HCT116 (cell line): ENCODE measurements around the gene IGFBP2. TPM values are rescaled to one million over a fixed set of nuclear protein-coding genes. Genes with fewer than 3 reads are reported as not detected.
A peak's percentile ranks its signal among the peaks of the same experiment; 100 is the strongest.

Experiments used
- ATAC-seq: fragments of 200-7000 bp; cut with Tn5 transposase; 2 replicates; pipeline ENCODE4 v1.9.1; 2020; ENCODE audit warnings: mild to moderate bottlenecking, moderate library complexity
- BruUV-seq: library from RNA; stranded (reverse); fragments of 400-500 nt; replicated peaks from 2 replicates; lab custom pipeline; 2021; lab: Mats Ljungman, UMichigan
- CTCF ChIA-PET: fragments of 300-600 bp; sonication (Branson Sonifier 250); formaldehyde crosslinking; loops from one replicate; lab custom pipeline; 2021; ENCODE audit warnings: antibody characterized with exemption; lab: Charles Lee
- POLR2A ChIA-PET: fragments of 300-600, 350-600 bp; sonication (Branson Sonifier 250); formaldehyde crosslinking; loops from one replicate; lab custom pipeline; 2021; ENCODE audit warnings: antibody characterized with exemption; lab: Charles Lee
- RAD21 ChIA-PET, 2 experiments: fragments of 300-600 bp; sonication (Branson Sonifier 250); formaldehyde crosslinking; loops; one replicate each; lab custom pipeline; 2023; ENCODE audit warnings: low total read pairs in 2 of 2; ENCODE audit not compliant: uncharacterized antibody in 2 of 2, unreplicated experiment in 2 of 2, low non-redundant PET in 1 of 2; lab: Charles Lee
- DNase-seq: peaks from one replicate; pipeline ENCODE4 v3.0.0-alpha.2; 2010; ENCODE audit warnings: low read depth, low spot score
- H2AFZ ChIP-seq: fragments of 200-600 bp; shearing (Covaris generic), sonication (generic); 2 replicates; pipeline ENCODE4 v1.6.1; 2017; ENCODE audit warnings: low read depth, mixed run types, mixed read lengths, antibody characterized with exemption, low read length; ENCODE audit not compliant: poor library complexity, severe bottlenecking
- H3K27ac ChIP-seq: 2 replicates; pipeline ENCODE4 v1.5.1; 2012; ENCODE audit warnings: low read depth, low read length
- H3K27me3 ChIP-seq: fragments of 200-600 bp; sonication (generic); 2 replicates; pipeline ENCODE4 v1.6.1; 2016; ENCODE audit warnings: mixed run types, low read length, mixed read lengths; ENCODE audit not compliant: insufficient read depth
- H3K36me3 ChIP-seq, 2 experiments: fragments of 200-500 bp in 1 of 2; fragments of 200-600 bp in 1 of 2; sonication (Bioruptor generic) in 1 of 2; sonication (generic) in 1 of 2; 2 replicates each; pipeline versions ENCODE4 v1.5.1 to v1.6.1; 2014 to 2016; ENCODE audit warnings: low read length in 2 of 2, inconsistent platforms in 1 of 2, mixed read lengths in 1 of 2, mixed run types in 1 of 2; ENCODE audit not compliant: insufficient read depth in 2 of 2, control insufficient read depth in 1 of 2
- H3K4me1 ChIP-seq, 2 experiments: fragments of 200-600 bp in 1 of 2; sonication (generic) in 1 of 2; 2 replicates each; pipeline versions ENCODE4 v1.5.1 to v1.6.1; 2012 to 2017; ENCODE audit warnings: low read length in 2 of 2, inconsistent platforms in 1 of 2, mild to moderate bottlenecking in 1 of 2, mixed read lengths in 1 of 2, mixed run types in 1 of 2, moderate library complexity in 1 of 2; ENCODE audit not compliant: insufficient read depth in 2 of 2, control insufficient read depth in 1 of 2
- H3K4me2 ChIP-seq: fragments of 200-600 bp; sonication (generic); 2 replicates; pipeline ENCODE4 v1.6.1; 2017; ENCODE audit warnings: mixed run types, low read length, mixed read lengths
- H3K4me3 ChIP-seq, 2 experiments: fragments of 200-600 bp in 1 of 2; sonication (generic) in 1 of 2; replicated peaks in 1 of 2; 2 replicates each; pipeline ENCODE4 v1.5.1; 2011 to 2016; ENCODE audit warnings: low read length in 2 of 2, control low read depth in 1 of 2, low read depth in 1 of 2, mild to moderate bottlenecking in 1 of 2, mixed read lengths in 1 of 2, mixed run types in 1 of 2
- H3K79me2 ChIP-seq: fragments of 200-600 bp; sonication (generic); 2 replicates; pipeline ENCODE4 v1.6.1; 2017; ENCODE audit warnings: mild to moderate bottlenecking, mixed run types, low read length, moderate library complexity, mixed read lengths; ENCODE audit not compliant: insufficient read depth
- H3K9ac ChIP-seq: fragments of 200-600 bp; sonication (generic); 2 replicates; pipeline ENCODE4 v1.6.1; 2016; ENCODE audit warnings: low read length, mixed read lengths
- H3K9me2 ChIP-seq: fragments of 200-600 bp; sonication (generic), shearing (Covaris generic); 2 replicates; pipeline ENCODE4 v1.6.1; 2017; ENCODE audit warnings: mixed run types, mild to moderate bottlenecking, moderate library complexity; ENCODE audit not compliant: insufficient read depth
- H3K9me3 ChIP-seq, 2 experiments: fragments of 200-500 bp in 1 of 2; fragments of 200-600 bp in 1 of 2; sonication (Bioruptor generic) in 1 of 2; sonication (generic) in 1 of 2; 2 replicates each; pipeline ENCODE4 v1.6.1; 2014 to 2017; ENCODE audit warnings: low read length in 2 of 2, mixed read lengths in 2 of 2, inconsistent platforms in 1 of 2, low read depth in 1 of 2, mild to moderate bottlenecking in 1 of 2, mixed run types in 1 of 2, moderate library complexity in 1 of 2; ENCODE audit not compliant: control insufficient read depth in 1 of 2, insufficient read depth in 1 of 2
- H4K20me1 ChIP-seq: fragments of 200-600 bp; sonication (generic), shearing (Covaris generic); 2 replicates; pipeline ENCODE4 v1.6.1; 2017; ENCODE audit warnings: mixed run types, mild to moderate bottlenecking, moderate library complexity; ENCODE audit not compliant: insufficient read depth
- CEBPB ChIP-seq: IDR thresholded peaks from 2 replicates; pipeline ENCODE4 v1.6.1; 2012; ENCODE audit warnings: low read depth
- EGR1 ChIP-seq: IDR thresholded peaks from 2 replicates; pipeline ENCODE4 v1.6.1; 2012; ENCODE audit warnings: low read depth
- ELF1 ChIP-seq: IDR thresholded peaks from 2 replicates; pipeline ENCODE4 v1.6.1; 2012; ENCODE audit warnings: low read depth, borderline replicate concordance
- EZH2 ChIP-seq: fragments of 200-600 bp; sonication (generic); IDR thresholded peaks from 2 replicates; pipeline ENCODE4 v1.6.1; 2017; ENCODE audit warnings: antibody characterized with exemption, mixed run types
- FOSL1 ChIP-seq: IDR thresholded peaks from 2 replicates; pipeline ENCODE4 v1.6.1; 2012; ENCODE audit warnings: low read depth
- JUND ChIP-seq: IDR thresholded peaks from 2 replicates; pipeline ENCODE4 v1.6.1; 2012
- MAX ChIP-seq: IDR thresholded peaks from 2 replicates; pipeline ENCODE4 v1.6.1; 2012
- POLR2A ChIP-seq: IDR thresholded peaks from 2 replicates; pipeline ENCODE4 v1.7.0; 2011; ENCODE audit warnings: borderline replicate concordance; ENCODE audit not compliant: insufficient read depth, insufficient read length; ENCODE audit errors: extremely low read depth
- RAD21 ChIP-seq: IDR thresholded peaks from 2 replicates; pipeline ENCODE4 v1.6.1; 2012; ENCODE audit warnings: low read depth, mild to moderate bottlenecking
- REST ChIP-seq: IDR thresholded peaks from 2 replicates; pipeline ENCODE4 v1.6.1; 2012; ENCODE audit warnings: low read depth
- SIN3A ChIP-seq: IDR thresholded peaks from 2 replicates; pipeline ENCODE4 v1.6.1; 2012; ENCODE audit warnings: low read depth
- ZBTB33 ChIP-seq: IDR thresholded peaks from 2 replicates; pipeline ENCODE4 v1.6.1; 2011; ENCODE audit warnings: mild to moderate bottlenecking, low read length, moderate library complexity; ENCODE audit not compliant: insufficient replicate concordance; ENCODE audit errors: extremely low read depth
- ZFX ChIP-seq: fragments of 450-650 bp; IDR thresholded peaks from 2 replicates; pipeline ENCODE4 v1.6.1; 2017
- ZNF274 ChIP-seq: fragments of 200-500 bp; sonication (Bioruptor generic); IDR thresholded peaks from 2 replicates; pipeline ENCODE4 v1.6.1; 2014; ENCODE audit warnings: mild to moderate bottlenecking, low read depth, low read length, inconsistent platforms
- intact Hi-C: fragments of 100-400 bp; cut with micrococcal nuclease; formaldehyde crosslinking; loops from 2 replicates; pipeline ENCODE4 v1.10.0; 2022
- total RNA-seq: library from RNA; stranded (reverse); gene quantifications from one replicate; pipeline ENCODE4 v1.2.1, GENCODE V29; 2021; ENCODE audit not compliant: unreplicated experiment

The IGFBP2 gene
- total RNA-seq, 1 experiment from 2014 or later: 143 TPM

GRCh38 chr2:216651351-216651881 is 18.2 kb downstream of the IGFBP2 start:
- no TSS peak for BruUV-seq
- Histone ChIP-seq H3K9ac (no peak overlapping the region), H3K79me2 (peaks cover 9% of the 10 kb centered on the region; the same call in 1 of the 2 replicates), H3K9me3 (no peaks in the 10 kb centered on the region), H3K4me2 (0 out of 2 replicates have a peak overlapping the region, but pooled peaks have one; percentile 14), H3K36me3 (no peaks in the 10 kb centered on the region), H3K4me3 (no peak overlapping the region), H2AFZ (no peak overlapping the region), H3K27me3 (no peaks in the 10 kb centered on the region), H3K27ac (no peak overlapping the region), H4K20me1 (no peaks in the 10 kb centered on the region), H3K4me1 (peaks cover 2 to 22% of the 10 kb centered on the region in 2 experiments; a peak in 1 of 4 replicates), H3K9me2 (no peaks in the 10 kb centered on the region)
- ChIA-PET CTCF (no interaction called here), RAD21 (no interaction called here), POLR2A (no interaction called here)
- intact Hi-C loops: no loop called here
- ATAC-seq (no peak), DNase-seq (no peak)
- TF ChIP-seq RAD21 (no peak), POLR2A (no peak), JUND (peak; percentile 48; the same call in 1 of the 2 replicates), FOSL1 (peak; percentile 49), EZH2 (no peak), ZFX (no peak)

- no TSS peak for BruUV-seq
- ChIA-PET CTCF (no interaction called here), POLR2A (no interaction called here), RAD21 (no interaction called here)
- no peak for DNase-seq
- H3K4me1 ChIP-seq: peaks cover 2 to 22% of the 10 kb centered on the region in 2 experiments; a peak in 1 of 4 replicates
- intact Hi-C loops: no loop called here
- H3K4me3 ChIP-seq: no peak overlapping the region
- H3K9me2 ChIP-seq: no peaks in the 10 kb centered on the region
- no peaks in the 10 kb centered on the region for H3K27me3 ChIP-seq
- H3K27ac ChIP-seq: no peak overlapping the region
- H4K20me1 ChIP-seq: no peaks in the 10 kb centered on the region
- no peaks in the 10 kb centered on the region for H3K36me3 ChIP-seq
- no peak for ATAC-seq
- no peak overlapping the region for H2AFZ ChIP-seq
- H3K9me3 ChIP-seq: no peaks in the 10 kb centered on the region
- H3K9ac ChIP-seq: no peak overlapping the region
- H3K4me2 ChIP-seq: no peak overlapping the region
- peaks cover 9% of the 10 kb centered on the region; the same call in 1 of the 2 replicates for H3K79me2 ChIP-seq
- TF ChIP-seq ZBTB33: no peak
- no peak for TF ChIP-seq EGR1
- TF ChIP-seq SIN3A: no peak
- TF ChIP-seq JUND: no peak
- TF ChIP-seq MAX: no peak
- no peak for TF ChIP-seq EZH2
- no peak for TF ChIP-seq REST
- no peak for TF ChIP-seq CEBPB
- TF ChIP-seq ZNF274: no peak
- no peak for TF ChIP-seq ELF1
Observed at GRCh38 chr2:216652566-216652965, 19.3 kb downstream of the IGFBP2 start.
